Testis (tissue), 3 donors: ENCODE data around the gene IER3IP1. TPM values are rescaled to one million over a fixed set of nuclear protein-coding genes. Genes with fewer than 3 reads are reported as not detected.

Source experiments
- DNase-seq: peaks from one replicate; pipeline ENCODE4 v3.0.0-alpha.2; 2019
- H3K27ac ChIP-seq, 2 donors: fragments of 200-600 bp; sonication (generic); one replicate each; pipeline ENCODE4 v1.5.1; 2019
- H3K27me3 ChIP-seq: fragments of 200-600 bp; sonication (generic); one replicate; pipeline ENCODE4 v1.5.1; 2019
- H3K36me3 ChIP-seq: fragments of 200-600 bp; sonication (generic); one replicate; pipeline ENCODE4 v1.5.1; 2017; ENCODE audit warnings: low read depth; ENCODE audit errors: missing control alignments
- H3K4me1 ChIP-seq: fragments of 200-600 bp; sonication (generic); one replicate; pipeline ENCODE4 v1.5.1; 2019
- H3K4me3 ChIP-seq, 2 donors: fragments of 200-600 bp; sonication (generic); one replicate each; pipeline ENCODE4 v1.5.1; 2017 to 2019
- H3K9me3 ChIP-seq: fragments of 200-600 bp; sonication (generic); one replicate; pipeline ENCODE4 v1.5.1; 2017
- POLR2A ChIP-seq: fragments of 450-650 bp; IDR thresholded peaks from one replicate; pipeline ENCODE4 v1.6.1; 2017; ENCODE audit warnings: antibody characterized with exemption, mild to moderate bottlenecking, moderate library complexity
- WGBS, 2 donors: methylation state at CpG; one replicate each; pipeline ENCODE4 v1.1.5; 2018; 5-methylcytosine and 5-hydroxymethylcytosine counted together
- intact Hi-C: fragments of 100-400 bp; cut with DNase I; formaldehyde crosslinking; loops from one replicate; pipeline ENCODE4 v1.15.1; 2023; ENCODE audit warnings: low total_unique reads
- polyA plus RNA-seq: library from polyadenylated mRNA; stranded (reverse); fragments of 350-450 nt; fragmentation: Illumina TruSeq; extraction: RNeasy Lipid Tissue Mini Kit (QIAGEN cat#74804); gene quantifications from one replicate; pipeline ENCODE4 v1.2.3, GENCODE V29; 2014; ENCODE audit warnings: low read depth, low replicate concordance; ENCODE audit not compliant: insufficient read depth
- total RNA-seq, 2 donors: library from RNA; depleted of rRNA; stranded (reverse); fragments of >200 nt; gene quantifications; one replicate each; pipeline ENCODE4 v1.2.3, GENCODE V29; 2016
- TF ChIP-seq, protein P1 (sequence below), 3 experiments: fragments of 450-650 bp in 2 of 3; fragments of 200-600 bp in 1 of 3; sonication (generic) in 1 of 3; IDR thresholded peaks; one replicate each; pipeline ENCODE4 v1.5.1; 2016 to 2019; ENCODE audit warnings: antibody characterized with exemption in 3 of 3, mild to moderate bottlenecking in 2 of 3, moderate library complexity in 1 of 3

IER3IP1 gene
- total and polyA plus RNA-seq, 3 donors from 2014 or later = 12.3 to 15.9 (median 14.2) TPM

DNA sequence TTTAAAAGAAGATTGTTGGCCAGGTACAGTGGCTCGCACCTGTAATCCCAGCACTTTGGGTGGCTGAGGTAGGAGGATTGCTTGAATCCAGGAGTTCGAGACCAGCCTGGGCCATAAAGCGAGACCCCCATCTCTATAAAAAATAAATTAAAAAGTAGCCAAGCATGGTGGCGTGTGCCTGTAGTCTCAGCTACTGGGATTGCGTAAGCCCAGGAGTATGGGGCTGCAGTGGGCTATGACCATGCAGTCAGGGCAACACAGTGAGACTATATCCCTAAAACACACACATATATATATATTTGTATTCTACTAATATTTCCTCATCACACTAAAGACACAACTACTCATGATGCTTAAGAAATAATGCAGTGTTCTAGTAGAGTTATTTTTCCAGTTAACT lies 33.0 kb downstream of the IER3IP1 start:
- intact Hi-C loops = no loop called here
- Histone ChIP-seq H3K27me3 (no peaks in the 10 kb centered on the region), H3K27ac (no peak overlapping the region), H3K36me3 (no peaks in the 10 kb centered on the region), H3K9me3 (no peaks in the 10 kb centered on the region), H3K4me1 (peaks cover 6% of the 10 kb centered on the region), H3K4me3 (no peak overlapping the region)
- WGBS, 2 donors = 88 to 94% methylated on average over 5 of the region's 5 CpGs
- TF ChIP-seq POLR2A = no peak
- TF ChIP-seq, protein P1, sequence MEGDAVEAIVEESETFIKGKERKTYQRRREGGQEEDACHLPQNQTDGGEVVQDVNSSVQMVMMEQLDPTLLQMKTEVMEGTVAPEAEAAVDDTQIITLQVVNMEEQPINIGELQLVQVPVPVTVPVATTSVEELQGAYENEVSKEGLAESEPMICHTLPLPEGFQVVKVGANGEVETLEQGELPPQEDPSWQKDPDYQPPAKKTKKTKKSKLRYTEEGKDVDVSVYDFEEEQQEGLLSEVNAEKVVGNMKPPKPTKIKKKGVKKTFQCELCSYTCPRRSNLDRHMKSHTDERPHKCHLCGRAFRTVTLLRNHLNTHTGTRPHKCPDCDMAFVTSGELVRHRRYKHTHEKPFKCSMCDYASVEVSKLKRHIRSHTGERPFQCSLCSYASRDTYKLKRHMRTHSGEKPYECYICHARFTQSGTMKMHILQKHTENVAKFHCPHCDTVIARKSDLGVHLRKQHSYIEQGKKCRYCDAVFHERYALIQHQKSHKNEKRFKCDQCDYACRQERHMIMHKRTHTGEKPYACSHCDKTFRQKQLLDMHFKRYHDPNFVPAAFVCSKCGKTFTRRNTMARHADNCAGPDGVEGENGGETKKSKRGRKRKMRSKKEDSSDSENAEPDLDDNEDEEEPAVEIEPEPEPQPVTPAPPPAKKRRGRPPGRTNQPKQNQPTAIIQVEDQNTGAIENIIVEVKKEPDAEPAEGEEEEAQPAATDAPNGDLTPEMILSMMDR (IDR thresholded peaks at IDR 0.05) = no peak
- no peak for DNase-seq

DNA sequence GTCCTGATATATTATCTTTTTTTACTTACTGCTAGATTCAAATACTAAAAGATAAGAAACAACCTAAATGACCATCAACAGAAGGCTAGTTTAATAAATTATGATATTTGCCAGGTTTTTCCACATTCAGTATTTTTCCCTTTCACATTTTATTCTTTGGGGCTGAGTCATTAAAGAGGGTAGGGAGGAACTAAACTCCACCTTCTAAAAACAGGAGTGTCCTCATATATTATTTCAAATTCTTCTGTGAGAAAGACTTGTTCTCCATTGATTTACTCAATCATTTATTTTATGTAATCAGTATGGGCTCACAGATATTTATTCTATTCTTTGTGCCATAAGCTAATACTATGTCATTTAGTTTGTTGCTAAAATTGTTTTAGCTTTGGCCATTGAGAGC lies 34.9 kb downstream of the IER3IP1 start:
- Histone ChIP-seq H3K36me3 (no peaks in the 10 kb centered on the region), H3K27ac (no peak overlapping the region), H3K27me3 (no peaks in the 10 kb centered on the region), H3K4me1 (peaks cover 6% of the 10 kb centered on the region), H3K9me3 (no peaks in the 10 kb centered on the region), H3K4me3 (no peak overlapping the region)
- intact Hi-C loops = no loop called here
- DNase-seq = no peak
- TF ChIP-seq POLR2A = no peak
- TF ChIP-seq, protein P1 (IDR thresholded peaks at IDR 0.05) = no peak

DNA sequence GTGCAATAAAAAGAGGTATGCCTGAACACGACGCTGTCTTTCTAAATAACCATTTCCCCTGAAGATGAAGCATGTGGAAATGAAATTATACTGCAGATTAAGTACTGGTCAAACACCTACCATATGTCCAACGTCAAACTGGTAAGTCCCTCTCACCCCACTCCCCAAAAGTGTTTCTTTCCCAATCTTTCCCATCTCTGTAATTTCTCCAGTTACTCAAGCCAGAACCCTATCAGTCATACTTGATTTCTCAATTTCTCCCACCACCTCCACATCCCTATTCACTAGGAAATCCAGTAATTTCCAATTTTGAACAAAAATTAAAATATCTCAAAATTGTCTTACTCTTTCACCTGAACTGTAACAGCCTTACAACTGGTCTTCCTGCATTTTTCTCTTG lies 55.0 kb downstream of the IER3IP1 start:
- H3K27ac ChIP-seq = no peak overlapping the region
- no peaks in the 10 kb centered on the region for H3K4me1 ChIP-seq
- intact Hi-C loops = no loop called here
- DNase-seq = no peak
- H3K4me3 ChIP-seq = no peak overlapping the region
- 92 to 96% methylated on average over 3 of the region's 3 CpGs for WGBS, 2 donors
- H3K9me3 ChIP-seq = no peaks in the 10 kb centered on the region
- H3K27me3 ChIP-seq = no peaks in the 10 kb centered on the region
- TF ChIP-seq POLR2A = no peak
- TF ChIP-seq, protein P1 (IDR thresholded peaks at IDR 0.05) = no peak
- no peaks in the 10 kb centered on the region for H3K36me3 ChIP-seq

DNA sequence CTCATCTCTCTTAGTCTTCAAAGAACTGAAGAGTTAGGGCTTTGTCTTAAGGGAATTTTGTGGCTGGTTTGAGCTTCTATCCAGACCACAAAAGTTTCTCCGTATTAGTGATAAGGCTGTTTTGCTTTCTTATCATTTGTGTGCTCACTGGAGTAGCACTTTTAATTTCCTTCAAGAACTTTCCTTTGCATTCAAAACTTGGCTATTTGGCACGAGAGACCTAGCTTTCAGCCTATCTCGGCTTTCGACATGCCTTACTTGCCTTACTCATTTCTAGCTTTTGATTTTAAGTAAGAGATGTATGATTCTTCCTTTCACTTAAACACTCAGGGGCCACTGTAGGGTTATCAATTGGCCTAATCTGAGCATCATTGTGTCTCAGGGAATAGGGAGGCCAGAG lies 55.7 kb downstream of the IER3IP1 start:
- 78 to 92% methylated on average over 4 of the region's 4 CpGs for WGBS, 2 donors

DNA sequence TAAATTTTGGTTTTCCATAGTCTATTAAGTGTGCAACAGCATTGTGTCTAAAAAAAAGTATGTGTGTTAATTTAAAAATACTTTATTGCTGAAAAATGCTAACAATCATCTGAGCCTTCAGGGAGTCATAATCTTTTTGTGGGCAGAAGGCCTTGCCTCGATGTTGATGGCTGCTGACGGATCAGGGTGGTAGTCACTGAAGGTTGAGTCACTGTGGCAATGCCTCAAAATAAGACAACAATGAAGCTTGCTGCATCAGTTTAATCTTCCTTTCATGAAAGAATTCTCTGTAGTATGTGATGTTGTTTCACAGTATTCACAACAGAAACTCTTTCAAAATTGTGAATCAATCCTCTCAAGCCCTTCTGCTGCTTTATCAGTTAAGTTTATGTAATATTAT lies 57.2 kb downstream of the IER3IP1 start:
- H3K4me3 ChIP-seq = no peak overlapping the region
- 94 to 95% methylated on average over 2 of the region's 2 CpGs for WGBS, 2 donors
- no peaks in the 10 kb centered on the region for H3K27me3 ChIP-seq
- H3K9me3 ChIP-seq = no peaks in the 10 kb centered on the region
- TF ChIP-seq, protein P1 (IDR thresholded peaks at IDR 0.05) = no peak
- TF ChIP-seq POLR2A = no peak
- intact Hi-C loops = no loop called here
- H3K36me3 ChIP-seq = no peaks in the 10 kb centered on the region
- DNase-seq = no peak
- H3K4me1 ChIP-seq = no peaks in the 10 kb centered on the region
- no peak overlapping the region for H3K27ac ChIP-seq

More for the DNA sequence above, 55.7 kb downstream of the IER3IP1 start:
- Histone ChIP-seq H3K9me3 (no peaks in the 10 kb centered on the region), H3K27me3 (no peaks in the 10 kb centered on the region), H3K27ac (no peak overlapping the region), H3K4me3 (no peak overlapping the region), H3K4me1 (no peaks in the 10 kb centered on the region), H3K36me3 (no peaks in the 10 kb centered on the region)
- intact Hi-C loops = no loop called here
- no peak for DNase-seq
- no peak for TF ChIP-seq POLR2A
- TF ChIP-seq, protein P1 (IDR thresholded peaks at IDR 0.05) = no peak
